Hair follicular keratinocyte (primary cell): ENCODE data around the gene FAM89B. TPM values are rescaled to one million over a fixed set of nuclear protein-coding genes. Genes with fewer than 3 reads are reported as not detected.

ENCODE experiments used
- total RNA-seq: library from RNA; depleted of rRNA; stranded (reverse); fragments of >200 nt; gene quantifications from 2 replicates; pipeline ENCODE4 v1.2.3, GENCODE V29; 2015

Gene FAM89B
- 37.1 and 47.3 TPM in 2 replicates for total RNA-seq

DNA sequence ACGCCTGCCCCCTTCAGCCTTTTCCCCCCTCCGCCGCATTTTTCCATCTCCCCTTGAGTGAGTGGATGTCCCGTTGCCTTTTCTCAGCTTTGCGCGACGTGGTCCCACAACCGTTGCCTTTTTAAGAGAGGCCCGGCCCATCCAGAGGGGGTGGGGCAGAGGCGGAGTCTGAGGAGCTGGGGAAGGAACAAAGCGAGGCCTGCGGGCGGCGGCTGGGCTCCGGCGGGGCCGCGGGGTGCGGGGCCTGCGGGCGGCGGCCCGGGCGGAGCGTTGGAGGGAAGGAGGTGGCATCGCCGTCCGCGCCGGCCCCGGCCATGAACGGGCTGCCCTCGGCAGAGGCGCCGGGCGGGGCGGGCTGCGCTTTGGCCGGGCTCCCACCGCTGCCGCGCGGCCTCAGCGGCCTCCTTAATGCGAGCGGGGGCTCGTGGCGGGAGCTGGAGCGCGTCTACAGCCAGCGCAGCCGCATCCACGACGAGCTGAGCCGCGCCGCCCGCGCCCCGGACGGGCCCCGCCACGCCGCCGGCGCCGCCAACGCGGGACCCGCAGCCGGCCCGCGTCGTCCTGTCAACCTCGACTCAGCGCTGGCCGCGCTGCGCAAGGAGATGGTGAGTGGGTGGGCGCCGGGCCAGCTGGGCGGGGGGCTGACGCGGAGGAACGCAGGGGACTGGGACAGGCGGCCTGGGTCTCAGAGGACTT is at the start of gene FAM89B:
TSS of gene FAM89B (plus strand) at position 183 of the 696 bp plus-strand sequence. CDS start at position 315, 132 bp downstream.

DNA sequence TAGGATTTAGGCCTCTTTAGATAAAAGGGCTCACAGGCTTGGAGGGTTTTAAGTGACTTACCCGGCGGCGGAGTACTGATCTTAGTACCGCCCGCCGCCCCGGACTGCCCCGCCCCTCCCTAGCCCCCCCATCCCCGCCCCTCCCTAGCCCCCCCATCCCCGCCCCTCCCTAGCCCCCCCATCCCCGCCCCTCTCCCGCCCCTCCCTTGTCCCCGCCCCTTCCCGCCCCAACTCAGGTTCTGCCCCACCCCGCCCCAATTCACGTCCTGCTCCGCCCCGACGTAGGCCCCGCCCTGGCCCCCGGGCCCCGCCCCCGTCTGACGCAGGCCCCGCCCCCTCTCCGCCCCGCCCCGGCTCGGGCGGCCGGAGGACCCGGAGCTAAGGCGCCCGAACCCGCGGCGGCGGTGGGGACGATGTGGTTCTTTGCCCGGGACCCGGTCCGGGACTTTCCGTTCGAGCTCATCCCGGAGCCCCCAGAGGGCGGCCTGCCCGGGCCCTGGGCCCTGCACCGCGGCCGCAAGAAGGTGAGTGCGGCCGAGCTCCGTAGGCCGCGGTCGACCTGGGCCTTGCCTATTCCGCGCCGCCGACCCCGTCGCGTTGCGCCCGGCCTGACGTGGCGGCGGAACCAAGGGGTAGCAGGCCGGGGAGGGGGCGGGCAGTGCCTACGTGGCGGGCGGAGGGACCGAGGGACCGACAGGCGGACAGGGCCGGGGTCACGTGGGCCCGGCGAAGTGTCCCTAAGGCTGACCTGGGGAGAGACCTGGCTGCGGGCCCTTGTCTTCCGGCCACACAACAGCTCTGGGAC is 47.4 kb upstream of the FAM89B start, which contains the start of gene SCYL1:
TSS of gene SCYL1 (plus strand) at position 343 of the 805 bp plus-strand sequence. CDS start at position 414, 71 bp downstream.

DNA sequence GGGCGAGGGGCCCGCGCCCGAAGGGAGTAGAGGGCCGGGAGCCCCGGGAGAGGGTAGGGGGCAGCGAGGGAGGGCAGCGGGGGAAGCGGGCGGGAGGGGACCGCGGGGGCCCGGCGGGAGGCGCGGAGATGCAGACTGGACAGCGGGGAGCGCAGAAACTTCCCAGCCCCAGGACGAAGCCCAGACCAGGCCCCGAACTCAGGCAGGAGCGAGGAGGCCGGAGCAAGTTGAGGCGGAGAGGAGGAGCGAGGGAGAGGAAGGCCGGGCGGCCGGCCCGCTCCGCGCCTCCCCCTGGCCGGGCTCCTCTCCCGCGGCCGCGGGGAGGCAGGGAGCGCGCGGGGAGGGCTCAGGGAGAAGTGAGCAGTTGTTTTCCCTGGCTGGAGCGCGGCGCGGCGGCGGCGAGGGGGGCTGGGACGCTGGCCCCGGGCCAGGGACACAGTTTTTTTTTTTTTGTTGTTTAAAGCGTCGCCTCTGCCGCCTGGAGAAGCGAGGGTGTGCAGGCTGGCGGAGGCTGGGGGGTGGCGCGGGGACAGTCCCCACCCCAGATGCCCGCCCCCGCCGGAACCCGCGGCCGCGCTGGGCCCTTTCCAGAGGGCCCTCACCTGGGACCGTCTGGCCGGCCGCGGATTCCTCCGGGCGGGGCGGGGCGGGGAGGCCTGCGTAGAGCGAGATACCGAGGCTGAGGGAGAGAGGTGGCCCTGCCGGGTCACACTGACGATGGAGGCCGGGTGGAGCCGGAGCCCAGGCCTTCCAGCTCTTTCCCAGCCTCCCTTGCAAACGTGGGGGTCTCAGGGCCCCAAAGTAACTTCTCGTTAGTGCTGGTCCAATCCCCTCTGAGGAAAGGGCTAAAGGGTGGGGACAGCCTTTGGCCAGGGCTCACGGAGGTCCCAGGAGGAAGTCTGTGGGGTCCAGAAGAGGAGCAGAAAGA is 14.1 kb upstream of the FAM89B start, which contains the start of gene LTBP3:
TSS of gene LTBP3 (minus strand) at position 358 of the 928 bp plus-strand sequence. CDS start 400 bp downstream, outside the sequence.

GRCh38 chr11:65569973-65570918 is 2.1 kb upstream of the FAM89B start, which contains the start of gene ZNRD2:
TSS of gene ZNRD2 (plus strand) at chr11:65570477. CDS start at chr11:65570492, 15 bp downstream.

GRCh38 chr11:65575568-65576231 is 3.4 kb downstream of the FAM89B start, which contains the start of gene EHBP1L1:
TSS of gene EHBP1L1 (plus strand) at chr11:65576053. CDS start at chr11:65576303, 250 bp downstream.

DNA sequence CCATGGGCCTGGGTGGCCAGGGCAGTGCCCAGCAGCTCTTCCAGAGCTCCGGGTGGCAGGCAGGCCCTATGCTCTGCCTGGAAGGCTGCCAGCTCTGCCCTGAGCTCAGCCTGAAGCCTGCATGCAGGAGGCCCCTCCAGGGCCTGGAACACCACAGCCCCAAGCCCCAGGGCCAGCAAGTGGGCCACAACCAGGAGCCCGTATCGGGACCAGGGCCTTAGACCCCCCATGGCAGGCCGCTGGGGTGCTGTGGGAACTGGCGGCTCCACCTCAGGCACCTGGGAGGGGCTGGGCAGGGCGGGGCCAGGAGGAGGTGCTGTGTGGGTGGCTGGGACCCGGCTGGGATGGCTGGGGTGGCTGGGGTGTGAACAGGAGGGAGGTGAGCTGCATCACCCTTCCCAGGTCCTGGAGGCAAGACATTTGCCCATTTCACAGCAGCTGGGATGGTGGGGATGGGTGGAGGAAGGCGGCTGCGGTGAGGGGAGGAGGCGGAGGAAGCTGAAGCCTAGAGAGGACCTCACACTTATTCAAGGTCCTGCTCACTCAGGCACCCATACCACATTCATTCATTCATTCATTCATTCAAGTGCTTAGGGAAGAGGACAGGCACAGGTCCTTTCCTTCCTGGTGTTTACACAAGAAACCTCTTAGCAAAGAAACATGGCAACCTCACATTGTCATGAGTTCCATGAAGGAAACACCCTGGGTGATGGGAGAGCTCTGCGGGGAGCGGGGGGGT is 23.4 kb downstream of the FAM89B start, which contains the start of gene KCNK7:
TSS of gene KCNK7 (minus strand) at position 258 of the 739 bp plus-strand sequence. CDS start at position 230, 28 bp downstream.

GRCh38 chr11:65615229-65615949 is 43.1 kb downstream of the FAM89B start, which contains the start of gene PCNX3:
TSS of gene PCNX3 (plus strand) at chr11:65615776. CDS start at chr11:65616312, 536 bp downstream.

Other genes with a start within 250 kb of the FAM89B start
- gene DPF2, start 238.7 kb upstream of the FAM89B start, total RNA-seq: 23.7 and 26.5 TPM in 2 replicates
- 0.08 TPM in 1 of 2 replicates, not detected in the other for gene TIGD3, start 217.8 kb upstream of the FAM89B start, total RNA-seq
- 0.23 and 1.4 TPM in 2 replicates for gene SLC25A45, start 189.9 kb upstream of the FAM89B start, total RNA-seq
- 55.0 and 62.9 TPM in 2 replicates for gene FRMD8, start 185.9 kb upstream of the FAM89B start, total RNA-seq
- 4.3 and 7.9 TPM in 2 replicates for gene NEAT1, start 149.7 kb upstream of the FAM89B start, total RNA-seq
- gene MALAT1, start 73.5 kb upstream of the FAM89B start, total RNA-seq: 636 and 1,552 TPM in 2 replicates
- 86.5 and 88.0 TPM in 2 replicates for gene SCYL1, start 47.5 kb upstream of the FAM89B start, total RNA-seq
- gene LTBP3, start 14.2 kb upstream of the FAM89B start, total RNA-seq: 24.9 and 43.0 TPM in 2 replicates
- gene ZNRD2, start 2.1 kb upstream of the FAM89B start, total RNA-seq: 66.4 and 90.1 TPM in 2 replicates
- gene EHBP1L1, start 3.5 kb downstream of the FAM89B start, total RNA-seq: 55.5 and 75.6 TPM in 2 replicates
- 0.23 and 0.57 TPM in 2 replicates for gene KCNK7, start 23.3 kb downstream of the FAM89B start, total RNA-seq
- 34.0 and 37.3 TPM in 2 replicates for gene MAP3K11, start 41.7 kb downstream of the FAM89B start, total RNA-seq
- 27.0 and 30.7 TPM in 2 replicates for gene PCNX3, start 43.2 kb downstream of the FAM89B start, total RNA-seq
- 19.0 and 19.4 TPM in 2 replicates for gene SIPA1, start 65.6 kb downstream of the FAM89B start, total RNA-seq
- 51.6 and 64.1 TPM in 2 replicates for gene RELA, start 90.4 kb downstream of the FAM89B start, total RNA-seq
- 38.3 and 42.5 TPM in 2 replicates for gene KAT5, start 139.7 kb downstream of the FAM89B start, total RNA-seq
- gene RNASEH2C, start 148.3 kb downstream of the FAM89B start, total RNA-seq: 48.7 and 94.1 TPM in 2 replicates
- 11.8 and 13.9 TPM in 2 replicates for gene AP5B1, start 208.4 kb downstream of the FAM89B start, total RNA-seq
- gene OVOL1, start 214.5 kb downstream of the FAM89B start, total RNA-seq: 0.91 and 3.8 TPM in 2 replicates